Activated T-helper 1 cell treated with anti-CD3 and anti-CD28 coated beads, Interleukin-2, amount 50 U/mL, for 16 hours (primary cell): ENCODE measurements around the gene NTN1.

Experiments used
- DNase-seq, 2 donors: peaks; one replicate each; pipeline ENCODE4 v3.0.0-alpha.2; 2020; ENCODE audit warnings: low read depth in 1 of 2, low spot score in 1 of 2

The NTN1 gene

GRCh38 chr17:9212376-9213302 is 191.3 kb downstream of the NTN1 start:
- DNase-seq, result no peak

DNA sequence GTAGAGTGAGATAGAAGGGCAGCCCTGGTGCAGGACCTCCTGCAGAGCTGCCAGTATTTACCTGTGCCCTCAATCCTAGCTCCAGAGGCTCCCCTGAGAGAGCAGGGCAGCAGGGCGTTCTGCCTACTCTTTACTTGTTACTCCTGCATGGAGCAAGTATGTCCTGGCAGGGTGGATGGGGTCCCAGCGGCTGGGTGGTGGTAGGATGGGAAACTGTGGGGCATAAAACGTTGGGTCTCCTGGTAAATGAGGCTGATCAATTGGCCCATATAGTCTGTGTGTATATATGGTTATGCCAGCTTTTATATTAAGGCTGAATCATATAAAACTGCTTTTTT is 192.0 kb downstream of the NTN1 start:
- no peak for DNase-seq

GRCh38 chr17:9215465-9215864 is 194.2 kb downstream of the NTN1 start:
- no peak for DNase-seq

DNA sequence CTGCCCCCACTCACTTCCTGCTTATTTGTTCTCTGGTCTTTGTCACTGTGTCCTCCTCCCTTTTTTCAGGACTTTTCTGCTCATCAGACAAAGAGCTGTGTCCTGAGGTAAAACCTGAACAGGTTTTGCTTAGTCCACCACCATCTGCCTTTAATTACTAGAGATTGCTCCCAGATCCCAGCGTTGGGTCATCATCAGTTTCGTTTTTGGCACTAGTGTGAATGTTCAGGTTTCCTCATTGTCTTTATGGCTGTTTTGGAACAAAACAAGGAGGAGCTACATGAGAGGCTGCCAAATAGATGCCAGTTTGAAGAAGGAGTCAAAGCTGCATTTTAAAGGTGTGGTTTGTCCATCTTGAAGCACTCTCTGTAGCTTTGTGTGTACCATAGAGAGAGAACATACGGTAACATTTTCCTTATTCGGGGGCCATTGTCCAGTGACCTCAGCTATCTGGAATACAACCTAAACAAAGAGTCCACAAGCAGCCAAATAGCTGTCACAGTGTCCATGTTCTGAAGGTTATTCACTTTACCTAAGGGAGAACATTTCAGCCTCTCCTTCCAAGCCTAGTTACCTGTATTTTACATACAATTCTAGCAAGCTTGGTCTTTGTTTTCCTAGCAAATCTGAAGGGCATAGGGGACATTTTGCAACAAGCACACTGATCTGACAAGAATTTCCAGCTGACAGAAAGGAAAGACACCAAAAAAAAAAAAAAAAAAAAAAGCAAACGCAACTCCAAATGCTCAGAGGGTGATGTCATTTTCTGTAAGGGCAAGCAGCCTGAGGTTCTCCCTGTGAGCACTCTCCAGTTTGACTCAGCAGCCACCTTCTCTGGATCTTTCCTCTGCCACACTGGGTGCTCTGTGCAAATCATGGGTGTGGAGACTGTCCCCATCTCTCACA is 196.1 kb downstream of the NTN1 start:
- DNase-seq, result no peak

- no peak for DNase-seq
These were observed 196.8 kb downstream of the NTN1 start for GRCh38 chr17:9218064-9218635.

DNA sequence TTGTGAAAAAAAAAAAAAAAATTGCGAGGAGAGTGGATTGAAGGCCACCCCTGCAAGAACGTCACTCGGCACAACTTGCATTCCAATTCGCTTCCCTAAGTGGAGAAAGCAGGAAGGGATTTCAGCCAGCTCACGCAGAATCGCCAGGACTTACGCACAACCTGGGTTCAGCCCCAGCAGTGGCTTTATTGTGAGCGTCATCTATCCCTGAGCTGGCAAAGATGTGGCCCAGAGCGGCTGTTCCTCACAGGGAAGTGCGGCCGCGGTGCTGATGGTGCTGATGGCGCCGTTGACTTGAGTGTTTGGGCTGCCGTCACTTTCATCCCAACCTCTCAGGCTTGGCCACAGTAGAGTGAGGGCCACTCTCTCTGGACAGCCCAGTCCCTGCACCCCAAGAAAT is 197.6 kb downstream of the NTN1 start:
- DNase-seq, result no peak

GRCh38 chr17:9219631-9220397 is 198.5 kb downstream of the NTN1 start:
- no peak for DNase-seq

GRCh38 chr17:9220398-9221146 is 199.3 kb downstream of the NTN1 start:
- DNase-seq, result no peak

DNA sequence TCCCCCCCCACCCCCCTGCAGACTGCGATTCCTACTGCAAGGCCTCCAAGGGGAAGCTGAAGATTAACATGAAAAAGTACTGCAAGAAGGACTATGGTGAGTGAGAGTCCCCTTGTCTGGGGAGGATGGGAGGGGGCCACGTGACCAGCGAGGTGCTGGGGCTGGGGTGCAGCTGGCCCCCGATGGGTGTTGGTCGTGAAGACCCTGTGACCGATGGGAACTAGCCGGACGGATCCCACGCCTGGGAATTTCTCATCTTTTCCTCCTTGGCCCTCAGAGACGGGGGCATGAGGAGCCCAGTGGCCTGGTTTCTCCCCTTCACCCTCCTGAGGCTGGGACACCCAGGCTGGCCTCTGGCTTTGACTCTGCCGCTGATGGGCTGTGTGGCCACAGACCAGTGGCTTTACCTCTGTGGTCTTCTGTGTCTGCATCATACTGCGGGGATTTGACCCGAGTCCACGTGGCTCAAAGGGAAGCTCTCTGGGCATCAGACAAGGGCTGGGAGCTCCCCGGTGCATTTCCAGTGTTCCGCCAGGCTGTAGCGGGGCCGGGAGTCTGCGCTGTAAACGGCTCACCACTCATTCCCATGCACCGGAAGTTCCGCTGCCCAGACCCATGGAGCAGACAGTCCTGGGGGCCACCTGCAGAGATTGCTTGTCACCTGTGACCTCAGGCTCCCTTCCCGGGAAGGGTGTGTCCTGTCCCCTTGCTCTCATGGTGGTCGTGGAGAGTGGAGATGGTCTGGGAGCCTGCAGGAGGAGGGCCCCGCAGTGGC is 200.0 kb downstream of the NTN1 start:
- DNase-seq, result no peak

DNA sequence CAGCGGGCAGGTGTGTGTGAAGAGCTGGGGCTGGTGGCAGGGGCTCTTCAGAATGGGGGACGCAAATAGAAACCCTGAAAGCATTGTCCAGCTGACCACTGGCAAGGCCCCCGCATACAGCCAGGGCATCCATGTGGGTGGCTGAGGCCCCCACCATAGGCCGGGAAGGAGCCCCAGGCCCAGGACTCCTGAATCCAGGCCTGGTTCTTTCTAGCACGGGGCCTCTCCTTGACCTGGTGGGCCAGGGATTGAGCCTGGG is 200.5 kb downstream of the NTN1 start:
- no peak for DNase-seq

GRCh38 chr17:9223531-9223930 is 202.2 kb downstream of the NTN1 start:
- DNase-seq, result no peak

- DNase-seq, result no peak
These were observed 203.2 kb downstream of the NTN1 start for GRCh38 chr17:9224485-9224884.

DNA sequence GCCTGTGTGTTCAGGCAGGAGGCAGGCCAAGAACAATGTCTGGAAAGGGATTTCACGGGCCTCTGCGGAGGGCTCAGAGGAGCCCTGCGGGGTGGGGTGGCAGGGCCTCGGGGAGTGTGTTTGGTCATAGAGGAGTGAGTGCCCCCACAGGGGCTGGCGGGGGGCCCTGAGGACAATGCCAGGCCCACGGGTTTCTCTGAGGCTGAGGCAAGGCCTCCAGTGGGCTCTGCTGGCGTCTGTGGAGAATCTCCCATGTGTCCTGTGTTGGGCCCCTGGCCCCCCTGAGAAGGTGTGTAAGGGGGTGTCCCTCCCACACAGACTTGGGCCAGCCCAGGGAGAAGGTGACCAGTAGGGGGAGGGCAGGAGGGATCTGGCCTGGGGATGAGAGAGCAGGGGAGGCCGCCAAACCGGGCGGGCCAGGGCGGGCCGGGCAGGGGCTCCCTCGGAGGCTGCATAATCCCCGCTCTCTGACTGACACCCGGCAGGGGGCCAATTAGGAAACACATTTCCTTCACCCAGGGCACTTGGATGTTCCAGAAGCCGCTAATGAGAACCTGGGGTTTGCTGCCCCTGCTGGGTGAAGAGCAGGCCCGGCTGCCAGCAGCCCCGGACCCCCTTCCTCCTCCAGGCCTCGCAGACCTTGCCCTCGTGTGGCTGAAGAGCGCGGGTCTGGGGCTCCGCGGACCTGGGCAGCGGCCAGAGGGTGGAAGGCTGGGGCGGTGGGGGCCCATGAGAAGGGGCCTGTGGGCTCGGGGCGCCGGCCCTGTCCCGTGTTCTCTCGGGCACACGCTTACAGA is 204.2 kb downstream of the NTN1 start:
- DNase-seq, result no peak

- no peak for DNase-seq
These were observed 205.0 kb downstream of the NTN1 start for GRCh38 chr17:9226130-9226793.

GRCh38 chr17:9226794-9227135 is 205.5 kb downstream of the NTN1 start:
- DNase-seq, result no peak

- no peak for DNase-seq
These were observed 206.6 kb downstream of the NTN1 start for GRCh38 chr17:9227819-9228407.

GRCh38 chr17:9228408-9229159 is 207.3 kb downstream of the NTN1 start:
- DNase-seq, result no peak
